GM12878 (cell line): ENCODE data around the gene APCDD1L.

ENCODE experiments used
- ATF3 ChIP-seq: IDR thresholded peaks from 2 replicates; pipeline ENCODE4 v1.6.1; 2011; ENCODE audit warnings: low read depth, mild to moderate bottlenecking, low read length, moderate library complexity, borderline replicate concordance; ENCODE audit errors: extremely low read depth
- CEBPB ChIP-seq, 2 experiments: fragments of 150-350 bp in 1 of 2; IDR thresholded peaks; 2 replicates each; pipeline ENCODE4 v1.6.1; 2012 to 2014; ENCODE audit warnings: low read depth in 2 of 2, low read length in 2 of 2, borderline replicate concordance in 1 of 2, inconsistent platforms in 1 of 2
- EZH2 ChIP-seq: IDR thresholded peaks from 2 replicates; pipeline ENCODE4 v1.6.1; 2012; ENCODE audit warnings: low read depth, mild to moderate bottlenecking, control low read depth, inconsistent platforms, low read length, borderline replicate concordance; ENCODE audit not compliant: control insufficient read depth
- GATAD2B ChIP-seq: fragments of 450-650 bp; conservative IDR thresholded peaks from 2 replicates; pipeline ENCODE4 v1.6.1; 2017; ENCODE audit warnings: low read depth, mild to moderate bottlenecking, moderate library complexity
- JUND ChIP-seq: IDR thresholded peaks from 2 replicates; pipeline ENCODE4 v1.6.1; 2012; ENCODE audit warnings: low read depth, mild to moderate bottlenecking, low read length, improper control_type of control experiment, moderate library complexity
- MTA2 ChIP-seq: fragments of 450-650 bp; IDR thresholded peaks from 2 replicates; pipeline ENCODE4 v1.6.1; 2016; ENCODE audit warnings: low read depth, mild to moderate bottlenecking, moderate library complexity
- NFXL1 ChIP-seq: fragments of 450-650 bp; IDR thresholded peaks from 2 replicates; pipeline ENCODE4 v1.6.1; 2017; ENCODE audit warnings: antibody characterized with exemption, mild to moderate bottlenecking, borderline replicate concordance
- POLR2AphosphoS2 ChIP-seq: IDR thresholded peaks from 2 replicates; pipeline ENCODE4 v1.6.1; 2011; ENCODE audit warnings: low read depth, mild to moderate bottlenecking, low read length, improper control_type of control experiment, moderate library complexity
- RCOR1 ChIP-seq: conservative IDR thresholded peaks from 2 replicates; pipeline ENCODE4 v1.6.1; 2012; ENCODE audit warnings: low read depth, low read length, improper control_type of control experiment
- SP1 ChIP-seq: IDR thresholded peaks from one replicate; pipeline ENCODE4 v1.6.1; 2011; ENCODE audit warnings: low read depth, low read length
- TAF1 ChIP-seq: IDR thresholded peaks from 2 replicates; pipeline ENCODE4 v1.6.1; 2011; ENCODE audit warnings: mild to moderate bottlenecking, low read depth, low read length, borderline replicate concordance
- ZNF274 ChIP-seq: IDR thresholded peaks from one replicate; pipeline ENCODE4 v1.8.0; 2011; ENCODE audit not compliant: insufficient read length, insufficient read depth
- TF ChIP-seq, protein P1 (sequence below), 3 experiments: IDR thresholded peaks in 2 of 3; conservative IDR thresholded peaks in 1 of 3; 2 replicates each; pipeline ENCODE4 v1.5.1; 2011; ENCODE audit warnings: low read depth in 3 of 3, low read length in 3 of 3, mild to moderate bottlenecking in 3 of 3, control low read depth in 2 of 3, moderate library complexity in 2 of 3, inconsistent platforms in 1 of 3, mixed read lengths in 1 of 3; ENCODE audit not compliant: control insufficient read depth in 2 of 3, insufficient read depth in 1 of 3; ENCODE audit errors: extremely low read depth in 1 of 3

- TF ChIP-seq NFXL1, result no peak
- TF ChIP-seq POLR2AphosphoS2, result no peak
- no peak for TF ChIP-seq CEBPB (IDR thresholded peaks at IDR 0.05; ENCODE audit: borderline replicate concordance in 1 of 2, low read depth in 2 of 2, low read length in 2 of 2)
- TF ChIP-seq EZH2, result no peak
- TF ChIP-seq, protein P1, sequence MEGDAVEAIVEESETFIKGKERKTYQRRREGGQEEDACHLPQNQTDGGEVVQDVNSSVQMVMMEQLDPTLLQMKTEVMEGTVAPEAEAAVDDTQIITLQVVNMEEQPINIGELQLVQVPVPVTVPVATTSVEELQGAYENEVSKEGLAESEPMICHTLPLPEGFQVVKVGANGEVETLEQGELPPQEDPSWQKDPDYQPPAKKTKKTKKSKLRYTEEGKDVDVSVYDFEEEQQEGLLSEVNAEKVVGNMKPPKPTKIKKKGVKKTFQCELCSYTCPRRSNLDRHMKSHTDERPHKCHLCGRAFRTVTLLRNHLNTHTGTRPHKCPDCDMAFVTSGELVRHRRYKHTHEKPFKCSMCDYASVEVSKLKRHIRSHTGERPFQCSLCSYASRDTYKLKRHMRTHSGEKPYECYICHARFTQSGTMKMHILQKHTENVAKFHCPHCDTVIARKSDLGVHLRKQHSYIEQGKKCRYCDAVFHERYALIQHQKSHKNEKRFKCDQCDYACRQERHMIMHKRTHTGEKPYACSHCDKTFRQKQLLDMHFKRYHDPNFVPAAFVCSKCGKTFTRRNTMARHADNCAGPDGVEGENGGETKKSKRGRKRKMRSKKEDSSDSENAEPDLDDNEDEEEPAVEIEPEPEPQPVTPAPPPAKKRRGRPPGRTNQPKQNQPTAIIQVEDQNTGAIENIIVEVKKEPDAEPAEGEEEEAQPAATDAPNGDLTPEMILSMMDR (IDR thresholded peaks at IDR 0.05 in 2 of 3, conservative IDR thresholded peaks at IDR 0.05 in 1 of 3; ENCODE audit: control insufficient read depth in 2 of 3, extremely low read depth in 1 of 3, insufficient read depth in 1 of 3, low read depth in 3 of 3, low read length in 3 of 3), result no peak
- no peak for TF ChIP-seq TAF1
- no peak for TF ChIP-seq RCOR1
- no peak for TF ChIP-seq GATAD2B
- TF ChIP-seq SP1, result no peak
- TF ChIP-seq ZNF274, result no peak
- no peak for TF ChIP-seq MTA2
- TF ChIP-seq ATF3, result no peak
- no peak for TF ChIP-seq JUND
Observed at GRCh38 chr20:58432186-58432954, 82.8 kb downstream of the APCDD1L start.
